ENCODE data around the gene GAS2. TPM values are rescaled to one million over a fixed set of nuclear protein-coding genes. Genes with fewer than 3 reads are reported as not detected.

The GAS2 gene
- polyA plus RNA-seq, 2 of the 4 experiments (the other 2 are of a cell fraction), result 0.84 to 1.0 TPM

DNA sequence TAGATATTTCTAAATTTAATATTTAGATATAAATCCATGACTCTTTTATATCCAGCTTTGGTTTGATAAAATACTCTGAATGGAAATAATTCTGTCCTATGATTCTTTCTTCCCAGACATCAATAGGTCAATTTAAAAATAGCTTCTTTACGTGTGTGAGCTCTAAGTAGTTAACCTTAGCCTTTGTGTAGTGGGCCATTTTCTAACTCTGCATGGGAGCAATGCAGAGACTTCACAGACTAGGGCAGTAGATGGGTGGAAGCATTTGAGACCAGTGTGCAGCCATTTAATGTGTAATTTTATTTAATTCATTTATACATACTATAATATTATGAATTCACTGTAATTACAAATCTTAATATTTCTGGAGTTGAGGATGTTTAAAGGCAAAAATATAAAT is 23.8 kb downstream of the GAS2 start (continued):
- TF ChIP-seq, protein P1, sequence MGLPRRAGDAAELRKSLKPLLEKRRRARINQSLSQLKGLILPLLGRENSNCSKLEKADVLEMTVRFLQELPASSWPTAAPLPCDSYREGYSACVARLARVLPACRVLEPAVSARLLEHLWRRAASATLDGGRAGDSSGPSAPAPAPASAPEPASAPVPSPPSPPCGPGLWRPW (IDR thresholded peaks at IDR 0.05), result no peak
- TF ChIP-seq PHF8 (IDR thresholded peaks at IDR 0.05; ENCODE audit: borderline replicate concordance, low read depth) (no peak), HOXA7 (CRISPR knock-in tag; IDR thresholded peaks at IDR 0.05) (no peak), HDAC2 (IDR thresholded peaks at IDR 0.05) (no peak), NR3C1 (IDR thresholded peaks at IDR 0.05) (no peak)

- H3K4me1 ChIP-seq, result no peaks in the 10 kb centered on the region
- TF ChIP-seq MYC (IDR thresholded peaks at IDR 0.05; ENCODE audit: borderline replicate concordance, low read length) (no peak), PHF8 (IDR thresholded peaks at IDR 0.05; ENCODE audit: borderline replicate concordance, low read depth) (no peak), ZFP36 (IDR thresholded peaks at IDR 0.05; ENCODE audit: borderline replicate concordance, partially characterized antibody) (no peak), CBX2 (IDR thresholded peaks at IDR 0.05; ENCODE audit: borderline replicate concordance, low read depth) (no peak)
- 23% methylated on average over 4 of the region's 4 CpGs for WGBS (ENCODE audit: missing lambda C conversion rate)
- no peak overlapping the region for H3K4me2 ChIP-seq
- FAIRE-seq (no peak), DNase-seq (ENCODE audit: low read depth in 1 of 2, low spot score in 1 of 2) (no peak), ATAC-seq (no peak)
- H3K27ac ChIP-seq, result no peak overlapping the region
- ChIA-PET CTCF (no interaction called here), POLR2A (no interaction called here)
- H3K9me3 ChIP-seq, result no peaks in the 10 kb centered on the region
- no peak overlapping the region for H3K4me3 ChIP-seq
Observed at GRCh38 chr11:22690871-22691270, 24.5 kb downstream of the GAS2 start.

- WGBS (ENCODE audit: missing lambda C conversion rate), result 9% methylated on average over 1 of the region's 1 CpG
Observed at GRCh38 chr11:22699388-22699787, 33.0 kb downstream of the GAS2 start.

GRCh38 chr11:22702031-22702430 is 35.6 kb downstream of the GAS2 start:
- ATAC-seq (no peak), DNase-seq (ENCODE audit: low read depth in 1 of 2, low spot score in 1 of 2) (no peak), FAIRE-seq (no peak)
- Histone ChIP-seq H3K4me1 (no peaks in the 10 kb centered on the region), H3K4me2 (no peak overlapping the region), H3K27ac (no peak overlapping the region), H3K9me3 (no peaks in the 10 kb centered on the region), H3K4me3 (no peak overlapping the region)
- no peak for TF ChIP-seq NPAS2 (CRISPR knock-in tag; IDR thresholded peaks at IDR 0.05; ENCODE audit: borderline replicate concordance)
- TF ChIP-seq HOXA7 (CRISPR knock-in tag; IDR thresholded peaks at IDR 0.05), result no peak
- no peak for TF ChIP-seq TP53 (CRISPR knock-in tag; IDR thresholded peaks at IDR 0.05)
- TF ChIP-seq MAZ (IDR thresholded peaks at IDR 0.05; ENCODE audit: borderline replicate concordance, low read depth, low read length), result no peak
- TF ChIP-seq JUNB (IDR thresholded peaks at IDR 0.05), result no peak
- TF ChIP-seq MYC (IDR thresholded peaks at IDR 0.05; ENCODE audit: borderline replicate concordance, low read length), result no peak
- TF ChIP-seq, protein P2, sequence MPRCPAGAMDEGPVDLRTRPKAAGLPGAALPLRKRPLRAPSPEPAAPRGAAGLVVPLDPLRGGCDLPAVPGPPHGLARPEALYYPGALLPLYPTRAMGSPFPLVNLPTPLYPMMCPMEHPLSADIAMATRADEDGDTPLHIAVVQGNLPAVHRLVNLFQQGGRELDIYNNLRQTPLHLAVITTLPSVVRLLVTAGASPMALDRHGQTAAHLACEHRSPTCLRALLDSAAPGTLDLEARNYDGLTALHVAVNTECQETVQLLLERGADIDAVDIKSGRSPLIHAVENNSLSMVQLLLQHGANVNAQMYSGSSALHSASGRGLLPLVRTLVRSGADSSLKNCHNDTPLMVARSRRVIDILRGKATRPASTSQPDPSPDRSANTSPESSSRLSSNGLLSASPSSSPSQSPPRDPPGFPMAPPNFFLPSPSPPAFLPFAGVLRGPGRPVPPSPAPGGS (IDR thresholded peaks at IDR 0.05), result no peak
- POLR2A ChIA-PET, result no interaction called here
- CTCF ChIA-PET, result no interaction called here

More at GRCh38 chr11:22699388-22699787, 33.0 kb downstream of the GAS2 start:
- ChIA-PET CTCF (no interaction called here), POLR2A (no interaction called here)
- DNase-seq (ENCODE audit: low read depth in 1 of 2, low spot score in 1 of 2), result no peak
- Histone ChIP-seq H3K4me2 (no peak overlapping the region), H3K4me3 (no peak overlapping the region), H3K4me1 (no peaks in the 10 kb centered on the region), H3K9me3 (no peaks in the 10 kb centered on the region), H3K27ac (no peak overlapping the region)
- ATAC-seq, result no peak
- FAIRE-seq, result no peak
- no peak for TF ChIP-seq GATA3 (IDR thresholded peaks at IDR 0.05; ENCODE audit: borderline replicate concordance)

DNA sequence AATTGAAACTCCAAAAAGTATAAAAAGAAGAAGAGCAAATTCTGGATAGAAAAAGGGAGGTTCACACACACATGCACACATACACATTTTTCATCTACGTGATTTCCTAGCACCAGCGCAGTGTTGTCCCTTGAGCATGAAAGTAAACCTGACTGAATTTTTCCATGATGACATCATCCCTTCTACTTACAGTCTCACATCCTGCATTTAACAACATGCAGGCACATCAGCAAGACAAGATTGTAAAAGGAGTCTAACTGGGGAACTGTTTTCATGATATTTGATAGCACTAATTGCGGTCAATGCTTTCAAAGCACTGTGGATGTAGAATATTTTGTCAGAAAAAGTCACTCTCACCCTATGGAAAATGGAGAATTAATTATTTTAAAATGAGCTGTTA is 36.6 kb downstream of the GAS2 start:
- FAIRE-seq (peak; percentile 77), DNase-seq (ENCODE audit: low read depth in 1 of 2, low spot score in 1 of 2) (peak; percentile 3 to 50), ATAC-seq (peak; percentile 54; a peak in 2 of 6 replicates)
- Histone ChIP-seq H3K9me3 (no peaks in the 10 kb centered on the region), H3K27ac (no peak overlapping the region), H3K4me2 (peak overlapping the region; percentile 20; the same call in 1 of the 3 replicates), H3K4me1 (no peaks in the 10 kb centered on the region), H3K4me3 (no peak overlapping the region)
- ChIA-PET POLR2A (no interaction called here), CTCF (interaction anchor here (1.0 kb wide), 1 partner anchor 10 kb away, joined by 3 read pairs; no protein-coding TSS in a partner anchor)
- WGBS (ENCODE audit: missing lambda C conversion rate), result 6% methylated on average over 3 of the region's 3 CpGs
- no peak for TF ChIP-seq RFX5 (IDR thresholded peaks at IDR 0.05)
- TF ChIP-seq RAD21 (conservative IDR thresholded peaks at IDR 0.05 in 1 of 2, IDR thresholded peaks at IDR 0.05 in 1 of 2), result no peak
- TF ChIP-seq RNF2 (IDR thresholded peaks at IDR 0.05; ENCODE audit: borderline replicate concordance, low read depth), result no peak
- no peak for TF ChIP-seq SREBF2 (IDR thresholded peaks at IDR 0.05)
- no peak for TF ChIP-seq NPAS2 (CRISPR knock-in tag; IDR thresholded peaks at IDR 0.05; ENCODE audit: borderline replicate concordance)
- no peak for TF ChIP-seq POLR2A (IDR thresholded peaks at IDR 0.05; ENCODE audit: low read length)
- no peak for TF ChIP-seq EHMT2 (IDR thresholded peaks at IDR 0.05; ENCODE audit: low read depth)
- TF ChIP-seq HOXB5 (CRISPR knock-in tag; IDR thresholded peaks at IDR 0.05), result no peak
- TF ChIP-seq ZC3H11A (IDR thresholded peaks at IDR 0.05), result no peak
- no peak for TF ChIP-seq TFCP2L1 (CRISPR knock-in tag; IDR thresholded peaks at IDR 0.05)
- TF ChIP-seq MYC (IDR thresholded peaks at IDR 0.05; ENCODE audit: borderline replicate concordance, low read length), result no peak
- TF ChIP-seq, protein P2 (IDR thresholded peaks at IDR 0.05), result no peak
- TF ChIP-seq EHF (CRISPR knock-in tag; IDR thresholded peaks at IDR 0.05), result no peak
- TF ChIP-seq, protein P3, sequence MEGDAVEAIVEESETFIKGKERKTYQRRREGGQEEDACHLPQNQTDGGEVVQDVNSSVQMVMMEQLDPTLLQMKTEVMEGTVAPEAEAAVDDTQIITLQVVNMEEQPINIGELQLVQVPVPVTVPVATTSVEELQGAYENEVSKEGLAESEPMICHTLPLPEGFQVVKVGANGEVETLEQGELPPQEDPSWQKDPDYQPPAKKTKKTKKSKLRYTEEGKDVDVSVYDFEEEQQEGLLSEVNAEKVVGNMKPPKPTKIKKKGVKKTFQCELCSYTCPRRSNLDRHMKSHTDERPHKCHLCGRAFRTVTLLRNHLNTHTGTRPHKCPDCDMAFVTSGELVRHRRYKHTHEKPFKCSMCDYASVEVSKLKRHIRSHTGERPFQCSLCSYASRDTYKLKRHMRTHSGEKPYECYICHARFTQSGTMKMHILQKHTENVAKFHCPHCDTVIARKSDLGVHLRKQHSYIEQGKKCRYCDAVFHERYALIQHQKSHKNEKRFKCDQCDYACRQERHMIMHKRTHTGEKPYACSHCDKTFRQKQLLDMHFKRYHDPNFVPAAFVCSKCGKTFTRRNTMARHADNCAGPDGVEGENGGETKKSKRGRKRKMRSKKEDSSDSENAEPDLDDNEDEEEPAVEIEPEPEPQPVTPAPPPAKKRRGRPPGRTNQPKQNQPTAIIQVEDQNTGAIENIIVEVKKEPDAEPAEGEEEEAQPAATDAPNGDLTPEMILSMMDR (IDR thresholded peaks at IDR 0.05), result no peak
- TF ChIP-seq EP300 (IDR thresholded peaks at IDR 0.05), result no peak
- TF ChIP-seq, protein P1 (IDR thresholded peaks at IDR 0.05), result no peak

Measured in A549 (cell line).